SU-DHL-6 (cell line): Measurements from ENCODE around the gene DIP2C.

ENCODE experiments used
- H2AFZ ChIP-seq: fragments of 200-600 bp; sonication (generic); 2 replicates; pipeline ENCODE4 v1.6.1; 2014; ENCODE audit warnings: low read depth, mild to moderate bottlenecking, moderate library complexity, mixed read lengths, antibody characterized with exemption, low read length; ENCODE audit not compliant: severe bottlenecking
- H3F3A ChIP-seq: fragments of 200-600 bp; shearing (Covaris generic); 2 replicates; pipeline ENCODE4 v1.6.0; 2016; ENCODE audit warnings: antibody characterized with exemption, mild to moderate bottlenecking; ENCODE audit not compliant: insufficient read depth
- H3K27ac ChIP-seq: fragments of 200-600 bp; sonication (generic); 2 replicates; pipeline ENCODE4 v1.5.1; 2016; ENCODE audit warnings: low read depth, mild to moderate bottlenecking, low read length, moderate library complexity, mixed read lengths
- H3K27me3 ChIP-seq: fragments of 200-600 bp; sonication (generic), shearing (Covaris generic); 2 replicates; pipeline ENCODE4 v1.6.0; 2014; ENCODE audit warnings: mild to moderate bottlenecking, low read length
- H3K36me3 ChIP-seq: fragments of 200-600 bp; sonication (generic); 2 replicates; pipeline ENCODE4 v1.6.1; 2014; ENCODE audit warnings: mild to moderate bottlenecking, low read length, mixed read lengths
- H3K4me2 ChIP-seq: fragments of 300-600, 200-600 bp; shearing (Covaris generic), sonication (generic); 2 replicates; pipeline ENCODE4 v1.6.0; 2014; ENCODE audit warnings: low read length, low read depth, mild to moderate bottlenecking; ENCODE audit not compliant: poor library complexity, severe bottlenecking
- H3K4me3 ChIP-seq: fragments of 200-600 bp; sonication (generic); 2 replicates; pipeline ENCODE4 v1.5.1; 2014; ENCODE audit warnings: antibody characterized with exemption, low read length, mild to moderate bottlenecking, mixed read lengths; ENCODE audit not compliant: insufficient read depth, poor library complexity, severe bottlenecking
- H3K79me2 ChIP-seq: fragments of 200-600 bp; sonication (generic); 2 replicates; pipeline ENCODE4 v1.6.1; 2014; ENCODE audit warnings: mild to moderate bottlenecking, low read length, moderate library complexity; ENCODE audit not compliant: insufficient read depth
- H3K9ac ChIP-seq: fragments of 200-600 bp; sonication (generic); 2 replicates; pipeline ENCODE4 v1.7.0; 2014; ENCODE audit warnings: mild to moderate bottlenecking, low read length
- H3K9me2 ChIP-seq: fragments of 200-600 bp; sonication (generic); replicated peaks from 2 replicates; pipeline ENCODE4 v1.6.1; 2014; ENCODE audit warnings: low read length; ENCODE audit not compliant: insufficient read depth
- H3K9me3 ChIP-seq: fragments of 200-600 bp; sonication (generic); 2 replicates; pipeline ENCODE4 v1.6.1; 2014; ENCODE audit warnings: low read length, mixed read lengths; ENCODE audit not compliant: insufficient read depth
- H4K20me1 ChIP-seq: fragments of 200-600 bp; sonication (generic); 2 replicates; pipeline ENCODE4 v1.6.1; 2014; ENCODE audit warnings: low read depth, mild to moderate bottlenecking, antibody characterized with exemption, low read length, moderate library complexity, mixed read lengths
- EZH2phosphoT487 ChIP-seq: fragments of 200-600 bp; sonication (generic), shearing (Covaris generic); conservative IDR thresholded peaks from 2 replicates; pipeline ENCODE4 v1.6.1; 2018; ENCODE audit warnings: mild to moderate bottlenecking, antibody characterized with exemption, low read length, moderate library complexity, mixed read lengths
- TF ChIP-seq, protein P1 (sequence below): fragments of 200-600 bp; sonication (generic); IDR thresholded peaks from one replicate; pipeline ENCODE4 v1.5.1; 2017; ENCODE audit warnings: antibody characterized with exemption, mild to moderate bottlenecking, low read length, moderate library complexity; ENCODE audit not compliant: insufficient read depth, poor library complexity, severe bottlenecking

DIP2C gene

DNA sequence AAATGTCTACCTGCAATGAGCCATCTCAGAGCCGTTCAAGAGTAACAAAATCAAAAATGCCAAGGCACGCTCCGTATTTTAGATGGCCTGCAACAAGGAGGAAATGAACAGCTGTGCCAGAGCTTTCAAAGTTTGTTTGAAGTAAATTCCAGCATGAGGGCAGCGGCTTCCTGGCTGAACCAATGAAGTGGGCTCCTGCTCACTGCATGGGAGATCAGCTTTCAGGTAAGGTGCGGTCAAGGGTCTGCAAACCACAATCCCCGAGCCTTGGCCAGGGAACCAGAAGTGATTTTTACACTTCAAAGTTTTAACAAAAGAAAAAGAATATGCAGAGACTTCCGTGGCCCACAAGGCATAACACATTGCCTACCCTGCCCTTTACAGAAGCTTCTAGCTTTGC lies 120.6 kb downstream of the DIP2C start:
- Histone ChIP-seq H3K79me2 (no peaks in the 10 kb centered on the region), H3K9me3 (peaks cover 6% of the 10 kb centered on the region; the same call in 1 of the 2 replicates), H3K27me3 (no peaks in the 10 kb centered on the region), H2AFZ (no peak overlapping the region), H3K36me3 (no peaks in the 10 kb centered on the region), H3K9ac (no peak overlapping the region), H3K4me3 (no peak overlapping the region), H3K27ac (no peak overlapping the region), H4K20me1 (no peaks in the 10 kb centered on the region), H3F3A (no peaks in the 10 kb centered on the region), H3K4me2 (no peak overlapping the region), H3K9me2 (no peaks in the 10 kb centered on the region)
- no peak for TF ChIP-seq EZH2phosphoT487
- TF ChIP-seq, protein P1, sequence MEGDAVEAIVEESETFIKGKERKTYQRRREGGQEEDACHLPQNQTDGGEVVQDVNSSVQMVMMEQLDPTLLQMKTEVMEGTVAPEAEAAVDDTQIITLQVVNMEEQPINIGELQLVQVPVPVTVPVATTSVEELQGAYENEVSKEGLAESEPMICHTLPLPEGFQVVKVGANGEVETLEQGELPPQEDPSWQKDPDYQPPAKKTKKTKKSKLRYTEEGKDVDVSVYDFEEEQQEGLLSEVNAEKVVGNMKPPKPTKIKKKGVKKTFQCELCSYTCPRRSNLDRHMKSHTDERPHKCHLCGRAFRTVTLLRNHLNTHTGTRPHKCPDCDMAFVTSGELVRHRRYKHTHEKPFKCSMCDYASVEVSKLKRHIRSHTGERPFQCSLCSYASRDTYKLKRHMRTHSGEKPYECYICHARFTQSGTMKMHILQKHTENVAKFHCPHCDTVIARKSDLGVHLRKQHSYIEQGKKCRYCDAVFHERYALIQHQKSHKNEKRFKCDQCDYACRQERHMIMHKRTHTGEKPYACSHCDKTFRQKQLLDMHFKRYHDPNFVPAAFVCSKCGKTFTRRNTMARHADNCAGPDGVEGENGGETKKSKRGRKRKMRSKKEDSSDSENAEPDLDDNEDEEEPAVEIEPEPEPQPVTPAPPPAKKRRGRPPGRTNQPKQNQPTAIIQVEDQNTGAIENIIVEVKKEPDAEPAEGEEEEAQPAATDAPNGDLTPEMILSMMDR, result no peak

DNA sequence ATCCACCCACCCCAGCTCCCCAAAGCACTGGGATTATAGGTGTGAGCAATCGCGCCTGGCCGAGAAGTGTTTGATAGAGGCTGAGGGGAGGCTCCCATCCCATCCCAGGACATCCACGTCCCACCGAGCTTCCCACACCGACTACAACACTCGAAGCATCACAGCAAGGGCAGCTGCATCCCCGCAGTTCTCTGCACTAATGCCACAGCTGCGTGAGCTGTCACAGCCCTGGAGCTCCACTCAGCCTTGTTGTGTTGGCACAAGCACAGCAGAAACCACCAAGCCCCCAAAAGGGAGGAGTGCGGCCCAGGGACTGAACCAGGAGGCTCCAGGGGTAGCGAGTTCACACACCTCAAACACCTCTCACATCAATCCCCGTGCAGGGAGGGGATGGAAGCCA lies 121.6 kb downstream of the DIP2C start:
- H3K9me2 ChIP-seq, result no peaks in the 10 kb centered on the region
- H3F3A ChIP-seq, result no peaks in the 10 kb centered on the region
- no peak overlapping the region for H3K4me3 ChIP-seq
- H3K36me3 ChIP-seq, result no peaks in the 10 kb centered on the region
- no peaks in the 10 kb centered on the region for H4K20me1 ChIP-seq
- H2AFZ ChIP-seq, result no peak overlapping the region
- H3K79me2 ChIP-seq, result no peaks in the 10 kb centered on the region
- no peaks in the 10 kb centered on the region for H3K27me3 ChIP-seq
- H3K4me2 ChIP-seq, result no peak overlapping the region
- peaks cover 9% of the 10 kb centered on the region; the same call in 1 of the 2 replicates for H3K9me3 ChIP-seq
- H3K9ac ChIP-seq, result no peak overlapping the region
- H3K27ac ChIP-seq, result no peak overlapping the region
- TF ChIP-seq EZH2phosphoT487, result no peak
- TF ChIP-seq, protein P1, result no peak

DNA sequence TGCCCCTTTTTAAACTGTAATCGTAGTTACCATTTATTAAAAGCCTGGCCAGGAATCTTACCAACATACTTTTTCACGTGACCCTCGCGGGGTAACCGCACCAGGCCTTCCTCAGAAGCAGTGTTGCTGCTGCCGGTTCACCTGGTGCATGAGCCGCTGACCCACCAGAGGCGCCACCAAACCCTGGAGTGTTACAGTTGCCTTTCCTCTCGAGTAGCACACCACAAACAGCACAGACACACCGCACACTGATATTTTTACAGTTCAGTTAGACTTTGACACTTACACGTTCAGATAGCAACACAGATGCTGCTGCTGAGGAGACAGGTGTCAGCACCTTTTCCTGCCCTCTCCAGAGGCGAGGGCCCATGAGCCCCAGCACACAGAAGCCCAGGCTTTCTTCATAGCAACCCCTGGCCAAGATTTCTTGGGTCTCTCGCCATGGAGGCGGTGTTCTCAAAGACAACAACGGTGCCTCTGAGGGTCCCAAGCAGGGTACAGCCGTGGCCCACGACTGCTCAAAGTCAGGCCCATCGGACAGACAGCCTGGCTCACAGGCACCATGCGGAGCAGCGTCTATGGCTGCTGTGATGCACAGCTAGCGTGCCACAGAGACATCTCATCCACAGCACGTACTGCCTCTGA lies 123.1 kb downstream of the DIP2C start:
- peaks cover 9% of the 10 kb centered on the region; the same call in 1 of the 2 replicates for H3K9me3 ChIP-seq
- no peaks in the 10 kb centered on the region for H3K9me2 ChIP-seq
- H3F3A ChIP-seq, result no peaks in the 10 kb centered on the region
- no peak overlapping the region for H3K27ac ChIP-seq
- H3K9ac ChIP-seq, result no peak overlapping the region
- H3K27me3 ChIP-seq, result no peaks in the 10 kb centered on the region
- H4K20me1 ChIP-seq, result no peaks in the 10 kb centered on the region
- no peaks in the 10 kb centered on the region for H3K79me2 ChIP-seq
- H3K36me3 ChIP-seq, result no peaks in the 10 kb centered on the region
- H3K4me3 ChIP-seq, result no peak overlapping the region
- no peak for TF ChIP-seq EZH2phosphoT487
- TF ChIP-seq, protein P1, result no peak
- no peak overlapping the region for H2AFZ ChIP-seq
- H3K4me2 ChIP-seq, result no peak overlapping the region
